Endothelial cell (in vitro differentiated cells): ENCODE results near the gene ANKRD55. TPM values are rescaled to one million over a fixed set of nuclear protein-coding genes. Genes with fewer than 3 reads are reported as not detected.

Experiments used
- DNase-seq: peaks from one replicate; pipeline ENCODE4 v3.0.0; 2021; ENCODE audit warnings: low spot score
- H3K27ac Mint-ChIP-seq: one replicate; pipeline ENCODE4 v1.8.0; 2021; ENCODE audit warnings: mixed read lengths, inconsistent platforms; ENCODE audit not compliant: unreplicated experiment
- H3K27me3 Mint-ChIP-seq: one replicate; pipeline ENCODE4 v1.8.0; 2021; ENCODE audit warnings: mild to moderate bottlenecking, moderate library complexity, mixed read lengths, inconsistent platforms; ENCODE audit not compliant: unreplicated experiment
- H3K36me3 Mint-ChIP-seq: one replicate; pipeline ENCODE4 v1.8.0; 2021; ENCODE audit warnings: mild to moderate bottlenecking, low read depth, mixed read lengths, inconsistent platforms; ENCODE audit not compliant: unreplicated experiment
- H3K4me1 Mint-ChIP-seq: one replicate; pipeline ENCODE4 v1.8.0; 2021; ENCODE audit warnings: mild to moderate bottlenecking, mixed read lengths, inconsistent platforms; ENCODE audit not compliant: unreplicated experiment
- H3K4me3 Mint-ChIP-seq: one replicate; pipeline ENCODE4 v1.8.0; 2021; ENCODE audit warnings: mild to moderate bottlenecking, mixed read lengths, inconsistent platforms; ENCODE audit not compliant: unreplicated experiment
- H3K9me3 Mint-ChIP-seq: one replicate; pipeline ENCODE4 v1.8.0; 2021; ENCODE audit warnings: mixed read lengths, inconsistent platforms; ENCODE audit not compliant: unreplicated experiment
- CTCF ChIP-seq: fragments of 200-600 bp; sonication (generic); IDR thresholded peaks from one replicate; pipeline ENCODE4 v1.5.0; 2021; ENCODE audit warnings: antibody characterized with exemption; ENCODE audit not compliant: unreplicated experiment
- total RNA-seq: library from RNA; stranded (reverse); fragmentation: NEBNext Ultra II Directional; extraction: Animal tissue kit (Norgen Biotek cat#: 25700); gene quantifications from one replicate; pipeline ENCODE4 v1.2.1, GENCODE V29; 2021; ENCODE audit not compliant: unreplicated experiment

ANKRD55 gene
- total RNA-seq, 1 donor from 2014 or later: not detected

DNA sequence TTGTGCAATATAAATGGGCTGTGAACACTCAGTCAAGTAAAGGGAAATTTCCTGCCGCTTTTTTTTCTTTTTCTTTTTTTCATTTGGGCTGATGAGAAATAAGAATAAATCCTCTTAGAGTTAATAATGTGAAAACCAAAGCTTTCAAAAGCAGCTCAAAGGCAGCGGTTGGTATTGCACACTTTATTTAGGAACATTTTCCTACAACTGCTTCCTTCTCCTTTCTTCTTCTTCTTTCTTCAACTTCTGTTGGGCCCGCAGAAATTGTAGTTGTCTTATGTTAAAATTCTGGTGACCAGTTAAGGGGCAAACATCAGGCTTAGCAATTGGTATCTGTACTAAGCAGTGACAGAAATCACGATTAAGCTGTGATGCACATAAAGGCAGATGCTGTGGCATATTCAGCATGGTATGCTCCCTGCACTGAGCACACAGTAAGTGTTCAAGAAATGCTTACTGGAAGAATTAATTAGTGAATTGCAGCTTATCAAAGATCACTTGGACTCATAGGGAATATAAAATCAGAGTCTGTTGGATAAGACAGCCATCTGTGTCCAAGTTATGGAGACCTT, 85.4 kb downstream of the ANKRD55 start:
- H3K4me3 Mint-ChIP-seq: no peak overlapping the region
- no peak overlapping the region for H3K27ac Mint-ChIP-seq

GRCh38 chr5:56147106-56147505, 86.0 kb downstream of the ANKRD55 start:
- Mint-ChIP-seq H3K36me3 (no peaks in the 10 kb centered on the region), H3K27me3 (no peaks in the 10 kb centered on the region), H3K4me3 (no peak overlapping the region), H3K27ac (no peak overlapping the region), H3K9me3 (no peaks in the 10 kb centered on the region), H3K4me1 (no peaks in the 10 kb centered on the region)
- no peak for TF ChIP-seq CTCF
- DNase-seq: no peak

More for the DNA sequence above, 85.4 kb downstream of the ANKRD55 start:
- Mint-ChIP-seq H3K9me3 (no peaks in the 10 kb centered on the region), H3K36me3 (no peaks in the 10 kb centered on the region), H3K4me1 (no peaks in the 10 kb centered on the region), H3K27me3 (no peaks in the 10 kb centered on the region)
- no peak for TF ChIP-seq CTCF
- DNase-seq: no peak

DNA sequence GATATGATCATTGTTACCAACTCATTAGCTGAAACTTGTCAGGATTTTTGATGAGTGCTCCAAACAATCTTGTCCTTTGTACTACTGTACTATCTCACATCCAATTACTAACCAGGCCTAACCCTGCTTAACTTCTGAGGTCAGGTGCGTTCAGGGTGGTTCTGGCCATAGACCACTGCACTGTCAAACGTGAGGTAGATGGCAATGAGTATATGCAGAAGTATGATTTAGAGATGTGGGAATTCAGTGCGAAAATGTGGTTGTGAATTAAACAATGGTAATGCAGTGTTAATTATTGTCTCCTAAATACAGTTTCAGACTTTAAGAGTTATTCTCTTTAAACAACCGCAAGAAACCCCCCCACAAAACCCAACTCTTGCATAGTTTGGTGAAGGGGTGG, 86.5 kb downstream of the ANKRD55 start:
- H3K27me3 Mint-ChIP-seq: no peaks in the 10 kb centered on the region
- H3K9me3 Mint-ChIP-seq: no peaks in the 10 kb centered on the region
- H3K27ac Mint-ChIP-seq: no peak overlapping the region
- no peak overlapping the region for H3K4me3 Mint-ChIP-seq
- no peak for DNase-seq
- H3K36me3 Mint-ChIP-seq: no peaks in the 10 kb centered on the region
- H3K4me1 Mint-ChIP-seq: no peaks in the 10 kb centered on the region
- no peak for TF ChIP-seq CTCF

GRCh38 chr5:56145511-56145910, 87.6 kb downstream of the ANKRD55 start:
- no peak for TF ChIP-seq CTCF
- no peaks in the 10 kb centered on the region for H3K36me3 Mint-ChIP-seq
- no peak overlapping the region for H3K27ac Mint-ChIP-seq
- DNase-seq: no peak
- H3K4me1 Mint-ChIP-seq: no peaks in the 10 kb centered on the region
- H3K4me3 Mint-ChIP-seq: no peak overlapping the region
- no peaks in the 10 kb centered on the region for H3K27me3 Mint-ChIP-seq
- H3K9me3 Mint-ChIP-seq: no peaks in the 10 kb centered on the region

DNA sequence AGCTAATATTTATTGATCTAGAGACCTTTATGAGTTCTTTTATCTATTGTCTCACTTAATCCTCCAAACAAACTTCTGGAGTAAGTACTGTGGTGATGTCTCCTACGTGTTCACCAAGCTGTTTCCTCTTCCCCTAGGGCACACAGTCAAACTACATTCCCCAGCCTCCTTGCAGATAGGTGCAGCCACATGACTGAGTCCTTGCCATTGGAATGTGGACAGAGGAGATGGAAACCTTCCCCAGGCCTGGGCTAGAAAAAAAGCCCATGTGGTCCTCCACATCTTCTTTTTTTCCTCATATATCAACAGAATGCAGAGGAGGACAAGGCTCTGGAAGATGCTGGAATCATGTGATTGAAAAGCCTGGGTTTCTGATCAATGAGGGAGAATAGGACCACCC, 88.0 kb downstream of the ANKRD55 start:
- TF ChIP-seq CTCF: no peak
- DNase-seq: no peak
- no peaks in the 10 kb centered on the region for H3K9me3 Mint-ChIP-seq
- no peaks in the 10 kb centered on the region for H3K36me3 Mint-ChIP-seq
- H3K27me3 Mint-ChIP-seq: no peaks in the 10 kb centered on the region
- no peak overlapping the region for H3K4me3 Mint-ChIP-seq
- H3K4me1 Mint-ChIP-seq: no peaks in the 10 kb centered on the region
- no peak overlapping the region for H3K27ac Mint-ChIP-seq
